KOPT-K1 (cell line): Measurements from ENCODE around the gene CNTFR.

Experiments
- H3K27ac ChIP-seq: fragments of 200-600 bp; sonication (generic); 2 replicates; pipeline ENCODE4 v1.5.1; 2016; ENCODE audit warnings: antibody characterized with exemption, mild to moderate bottlenecking, low read depth, low read length; ENCODE audit not compliant: poor library complexity, severe bottlenecking
- H3K36me3 ChIP-seq: fragments of 200-600 bp; sonication (generic); 2 replicates; pipeline ENCODE4 v1.5.1; 2017; ENCODE audit warnings: antibody characterized with exemption, mild to moderate bottlenecking, low read length, moderate library complexity; ENCODE audit not compliant: insufficient read depth
- H3K9me3 ChIP-seq: fragments of 200-600 bp; sonication (generic); 2 replicates; pipeline ENCODE4 v1.5.1; 2017; ENCODE audit warnings: antibody characterized with exemption, low read length, mild to moderate bottlenecking; ENCODE audit not compliant: insufficient read depth, poor library complexity, severe bottlenecking

The CNTFR gene

DNA sequence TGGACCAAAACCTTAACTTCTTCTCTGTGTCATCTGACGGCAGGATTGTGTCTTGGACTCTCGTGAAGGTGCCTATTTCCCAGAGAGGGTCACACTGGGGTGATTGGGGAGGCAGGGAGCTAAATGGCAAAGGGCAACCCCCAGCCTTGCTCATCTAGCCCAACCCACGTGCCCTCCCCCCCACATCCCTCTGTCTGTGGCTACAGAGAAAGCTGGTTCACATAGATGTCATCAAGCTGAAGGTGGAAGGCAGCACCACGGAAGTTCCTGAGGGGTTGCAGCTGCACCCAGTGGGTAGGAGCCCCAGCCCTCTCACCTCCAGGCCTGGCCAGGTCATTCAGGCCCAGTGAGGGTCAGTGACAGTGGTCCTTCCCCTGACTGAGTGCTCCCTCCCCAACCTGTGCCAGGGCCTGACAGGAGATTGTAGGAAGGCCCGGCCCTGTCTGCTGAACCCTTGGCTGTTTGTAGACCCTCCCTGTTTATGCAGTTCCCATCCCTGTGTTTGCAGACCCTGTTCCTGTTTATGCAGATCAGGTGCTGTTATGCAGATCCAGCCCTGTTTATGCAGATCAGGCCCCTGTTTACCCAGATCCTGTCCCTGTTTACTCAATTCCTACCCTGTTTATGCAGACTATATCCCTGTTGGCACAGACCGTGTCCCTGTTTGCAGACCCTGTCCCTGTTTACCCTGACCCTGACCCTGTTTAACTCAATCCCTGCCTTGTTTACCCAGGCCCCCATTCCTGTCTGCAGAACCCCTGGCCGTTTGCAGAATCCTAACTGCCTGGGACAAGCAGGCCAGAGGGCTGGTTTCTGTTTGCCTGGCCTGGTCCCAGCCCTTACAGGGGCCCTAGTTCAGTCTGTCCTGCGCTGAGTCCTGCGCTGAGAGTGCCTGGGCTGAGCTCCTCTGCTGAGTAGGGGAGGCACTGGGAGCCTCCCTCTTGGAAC, 77.1 kb downstream of the CNTFR start:
- no peaks in the 10 kb centered on the region for H3K9me3 ChIP-seq
- H3K27ac ChIP-seq = no peak overlapping the region
- no peaks in the 10 kb centered on the region for H3K36me3 ChIP-seq

DNA sequence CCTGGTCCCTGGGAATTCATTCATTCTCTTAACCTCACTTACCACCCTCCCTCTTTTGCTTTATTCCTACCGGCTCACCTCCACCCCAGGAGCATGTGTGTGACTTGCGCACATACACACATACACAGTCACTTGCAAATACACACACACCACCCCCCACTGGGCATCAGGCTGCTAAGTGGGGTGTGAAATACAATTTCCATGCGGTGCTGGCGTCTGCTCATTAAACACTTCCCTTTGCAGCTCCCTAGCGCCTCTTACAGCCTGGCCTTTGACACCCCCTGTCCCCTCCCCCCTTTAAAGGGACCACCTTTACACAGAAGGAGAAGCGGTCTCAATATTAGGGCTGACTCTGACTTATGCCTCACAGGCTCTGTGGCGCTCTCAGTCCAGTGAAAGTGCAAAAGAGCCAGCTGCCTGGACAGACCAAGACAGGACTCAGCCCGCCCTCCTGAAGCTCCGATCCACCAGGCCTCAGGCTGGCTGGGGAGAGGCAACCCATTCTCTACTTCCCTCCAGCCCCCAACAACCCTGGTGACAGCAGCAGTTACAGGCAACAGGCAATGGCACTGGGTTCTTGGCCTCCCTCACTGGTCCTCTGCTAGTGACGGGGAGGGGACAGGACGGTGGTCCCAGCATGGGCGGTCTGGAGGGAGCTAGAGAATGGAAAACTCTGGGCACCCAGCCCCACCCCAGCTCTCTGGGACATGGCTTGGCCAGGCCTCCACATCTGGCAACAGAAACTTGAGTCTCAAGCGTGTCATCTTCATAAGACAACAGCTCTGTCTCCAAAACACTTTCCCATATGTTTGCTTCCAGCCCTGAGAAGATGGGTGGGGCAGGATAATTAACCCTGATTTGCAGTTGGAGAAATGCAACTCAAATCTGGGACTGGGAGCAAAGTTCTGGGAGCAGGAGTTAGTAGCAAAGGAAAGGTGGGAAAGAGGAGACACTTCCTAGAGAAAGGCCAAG, 78.7 kb downstream of the CNTFR start:
- H3K36me3 ChIP-seq = no peaks in the 10 kb centered on the region
- no peaks in the 10 kb centered on the region for H3K9me3 ChIP-seq
- H3K27ac ChIP-seq = no peak overlapping the region

DNA sequence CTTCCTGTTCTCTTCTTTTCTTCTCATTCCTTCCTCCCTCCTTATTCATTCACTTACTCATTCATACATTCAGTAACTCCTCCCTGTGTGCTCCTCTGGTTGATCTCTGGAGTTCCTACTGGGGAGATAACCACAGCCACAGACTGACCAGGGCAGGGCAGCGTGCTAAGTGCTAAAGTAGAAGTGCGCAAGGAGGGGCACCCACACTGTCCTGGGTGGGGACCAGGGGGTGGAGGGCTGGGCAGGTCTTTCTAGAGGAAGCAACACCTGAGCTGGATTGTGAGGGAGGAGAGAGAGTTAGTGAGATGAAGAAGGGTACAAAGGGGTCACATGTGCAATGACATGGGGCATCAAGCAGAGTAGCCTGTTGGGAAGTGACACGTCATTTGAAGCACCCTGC, 80.6 kb downstream of the CNTFR start:
- Histone ChIP-seq H3K27ac (no peak overlapping the region), H3K9me3 (no peaks in the 10 kb centered on the region), H3K36me3 (no peaks in the 10 kb centered on the region)

DNA sequence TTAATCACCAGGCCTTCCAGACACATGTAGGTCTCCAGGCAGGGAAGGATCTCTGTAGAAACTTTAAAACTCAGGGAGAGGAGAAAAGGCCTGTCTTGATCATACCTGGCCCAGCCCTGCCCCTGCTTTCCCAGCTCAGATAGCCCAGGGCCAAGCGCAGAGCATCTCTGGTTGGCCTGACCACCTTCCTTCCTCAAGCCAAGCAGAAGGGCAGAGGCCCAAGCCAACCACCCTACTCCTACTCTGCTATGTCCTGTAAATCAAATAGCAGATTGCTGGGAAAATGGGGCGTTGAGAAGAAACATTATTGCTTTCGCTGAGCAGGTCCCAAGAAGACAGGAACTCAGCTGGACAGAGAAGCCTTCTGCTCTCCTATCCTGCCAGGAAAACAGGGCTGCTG, 81.1 kb downstream of the CNTFR start:
- no peaks in the 10 kb centered on the region for H3K36me3 ChIP-seq
- no peak overlapping the region for H3K27ac ChIP-seq
- no peaks in the 10 kb centered on the region for H3K9me3 ChIP-seq

DNA sequence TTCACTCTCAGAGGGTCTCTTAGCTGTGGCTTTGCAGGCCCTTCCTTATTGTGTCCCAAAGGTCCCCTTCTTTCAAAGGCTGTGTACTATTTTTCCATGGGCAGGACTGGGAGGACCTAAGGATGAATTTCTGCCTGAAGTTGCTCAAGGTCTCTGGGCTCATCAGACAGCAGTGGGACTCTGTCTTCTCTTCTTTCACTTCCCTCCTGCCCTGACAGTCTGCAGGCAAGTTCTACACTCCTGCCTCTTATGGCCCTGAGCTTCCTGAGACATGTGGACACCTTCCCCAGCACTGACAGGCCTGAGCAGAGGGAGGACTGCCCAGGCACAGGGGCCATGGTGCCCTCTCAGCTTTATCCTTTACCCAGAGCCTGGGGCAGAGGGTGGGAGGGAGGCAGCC, 81.6 kb downstream of the CNTFR start:
- no peaks in the 10 kb centered on the region for H3K36me3 ChIP-seq
- no peak overlapping the region for H3K27ac ChIP-seq
- H3K9me3 ChIP-seq = no peaks in the 10 kb centered on the region

DNA sequence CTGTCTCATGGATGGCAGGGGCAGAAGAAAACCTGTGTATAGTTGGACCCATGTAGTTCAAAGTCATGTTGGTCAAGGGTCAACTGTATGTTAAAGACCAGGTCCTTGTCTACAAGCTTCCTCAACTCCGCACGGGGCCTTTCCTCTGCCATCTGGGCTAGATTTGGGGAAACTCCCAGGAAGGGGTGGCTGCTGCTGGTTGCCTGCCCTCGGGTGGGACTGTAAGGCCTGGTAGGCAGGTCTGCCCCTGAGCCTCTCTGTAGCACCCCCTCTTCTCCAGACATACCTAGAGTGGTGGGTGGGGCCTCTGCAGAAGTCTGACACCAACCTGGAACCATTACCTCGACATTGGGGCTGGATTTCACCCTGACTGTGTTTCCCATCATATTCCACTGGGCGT, 82.0 kb downstream of the CNTFR start:
- no peak overlapping the region for H3K27ac ChIP-seq
- H3K9me3 ChIP-seq = no peaks in the 10 kb centered on the region
- H3K36me3 ChIP-seq = no peaks in the 10 kb centered on the region

DNA sequence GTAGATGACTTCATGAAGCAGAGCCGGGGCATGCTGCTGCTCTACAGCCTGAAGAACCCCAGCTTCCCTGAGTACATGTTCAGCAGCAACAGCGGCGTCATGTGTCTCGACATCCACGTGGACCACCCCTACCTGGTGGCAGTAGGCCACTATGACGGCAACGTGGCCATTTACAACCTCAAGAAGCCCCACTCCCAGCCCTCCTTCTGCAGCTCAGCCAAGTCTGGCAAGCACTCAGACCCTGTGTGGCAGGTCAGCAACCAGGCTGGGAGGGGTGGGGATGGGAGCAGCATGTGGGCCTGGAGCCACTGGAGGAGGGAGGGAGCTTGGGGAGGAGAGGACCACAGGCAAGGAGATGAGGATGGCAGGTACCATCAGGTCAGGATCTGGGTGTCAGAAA, 82.9 kb downstream of the CNTFR start:
- H3K9me3 ChIP-seq = no peaks in the 10 kb centered on the region
- no peak overlapping the region for H3K27ac ChIP-seq
- H3K36me3 ChIP-seq = no peaks in the 10 kb centered on the region

DNA sequence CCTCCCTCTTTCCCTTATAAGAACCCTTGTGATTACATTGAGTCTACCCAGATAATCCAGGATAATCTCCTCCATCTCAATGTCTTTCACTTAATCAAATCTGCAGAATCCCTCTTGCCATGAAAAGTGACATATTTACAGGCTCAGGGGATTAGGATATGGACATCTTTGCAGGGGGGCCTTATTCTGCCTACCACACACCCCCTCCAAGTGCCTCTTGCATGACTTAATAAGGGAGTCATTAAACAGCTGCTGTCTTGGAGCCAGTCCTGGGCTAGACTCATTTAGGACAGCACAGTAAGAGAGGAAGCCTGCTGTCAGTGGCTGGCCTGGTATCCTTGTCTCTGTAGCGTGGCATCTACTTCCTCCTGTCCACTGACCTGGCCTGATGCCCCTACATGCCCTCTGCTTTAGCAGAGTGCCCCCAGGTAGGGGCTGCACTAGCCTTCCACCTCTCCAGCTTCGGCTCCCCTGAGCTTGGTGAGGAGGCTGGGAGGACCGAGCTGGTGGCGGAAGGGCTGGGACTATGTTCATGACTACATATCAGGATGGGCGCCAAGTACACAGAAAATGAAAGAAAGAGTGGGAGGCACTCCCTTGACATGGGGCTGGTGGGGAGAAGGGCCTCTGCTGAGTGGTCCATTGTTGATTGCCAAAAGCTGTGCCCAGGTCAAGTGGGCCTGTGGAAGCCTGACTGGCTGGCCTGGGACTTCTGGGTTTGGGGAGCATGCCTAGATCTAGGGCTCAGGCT, 84.0 kb downstream of the CNTFR start:
- Histone ChIP-seq H3K27ac (no peak overlapping the region), H3K9me3 (no peaks in the 10 kb centered on the region), H3K36me3 (no peaks in the 10 kb centered on the region)

DNA sequence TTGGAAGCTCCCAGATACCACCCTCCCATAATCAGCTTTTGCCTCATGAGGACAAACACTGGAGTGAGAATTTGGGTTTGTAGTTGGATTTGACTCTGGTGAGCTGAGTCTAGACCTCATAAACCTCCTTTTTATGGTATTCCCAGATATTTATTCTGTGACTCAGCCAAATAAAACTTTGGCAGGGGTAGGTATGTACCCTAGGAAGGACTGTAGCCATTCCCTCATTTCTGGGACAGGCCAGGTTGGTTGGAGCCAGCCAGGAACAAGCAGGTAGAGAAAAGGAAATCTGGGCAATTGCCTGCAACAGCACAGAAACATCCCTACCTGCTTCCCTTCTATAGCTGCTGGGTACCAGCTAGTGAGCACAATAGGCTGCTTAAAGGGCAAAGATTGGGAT, 86.1 kb downstream of the CNTFR start:
- H3K9me3 ChIP-seq = no peaks in the 10 kb centered on the region
- no peaks in the 10 kb centered on the region for H3K36me3 ChIP-seq
- no peak overlapping the region for H3K27ac ChIP-seq

DNA sequence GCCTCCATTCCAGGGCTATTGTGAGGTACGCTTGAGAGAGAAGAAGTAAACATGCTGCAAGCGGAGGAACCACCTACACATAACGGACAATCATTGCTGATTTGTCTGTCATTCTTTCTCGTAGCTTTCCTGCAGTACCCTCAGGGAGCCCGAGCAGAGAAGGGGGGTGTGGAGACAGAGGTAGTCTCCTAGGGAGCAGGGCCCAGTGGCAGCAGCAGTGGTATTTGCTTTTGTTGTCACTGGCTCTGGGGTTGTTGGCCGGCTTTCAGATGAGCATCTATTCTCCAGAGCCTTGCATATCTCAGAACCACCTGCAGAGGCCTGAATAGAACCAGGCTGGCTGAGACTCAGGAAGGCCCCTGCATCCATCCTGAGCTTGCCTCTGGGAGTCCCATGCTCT, 86.6 kb downstream of the CNTFR start:
- H3K36me3 ChIP-seq = no peaks in the 10 kb centered on the region
- H3K9me3 ChIP-seq = no peaks in the 10 kb centered on the region
- H3K27ac ChIP-seq = no peak overlapping the region

DNA sequence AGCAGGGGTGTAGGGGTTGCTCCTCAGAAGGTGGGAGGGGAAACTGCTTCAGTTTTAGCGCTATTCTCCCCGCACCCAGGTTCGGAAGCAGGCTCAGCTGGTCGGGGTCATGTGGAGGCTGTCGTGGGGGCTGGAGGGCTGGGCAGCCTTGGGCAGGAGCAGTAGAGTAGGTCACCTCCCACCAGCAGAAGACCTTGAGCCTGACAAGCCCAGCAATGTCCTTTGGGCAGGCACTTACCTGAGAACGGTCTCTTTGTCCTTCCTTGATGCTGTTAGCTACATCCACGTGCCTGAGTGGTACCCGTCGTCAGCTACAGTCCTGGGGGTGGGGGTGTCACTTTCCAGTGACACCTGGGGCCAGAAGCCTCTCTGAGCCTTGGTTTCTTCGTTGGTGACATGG, 87.1 kb downstream of the CNTFR start:
- Histone ChIP-seq H3K27ac (no peak overlapping the region), H3K36me3 (no peaks in the 10 kb centered on the region), H3K9me3 (no peaks in the 10 kb centered on the region)

DNA sequence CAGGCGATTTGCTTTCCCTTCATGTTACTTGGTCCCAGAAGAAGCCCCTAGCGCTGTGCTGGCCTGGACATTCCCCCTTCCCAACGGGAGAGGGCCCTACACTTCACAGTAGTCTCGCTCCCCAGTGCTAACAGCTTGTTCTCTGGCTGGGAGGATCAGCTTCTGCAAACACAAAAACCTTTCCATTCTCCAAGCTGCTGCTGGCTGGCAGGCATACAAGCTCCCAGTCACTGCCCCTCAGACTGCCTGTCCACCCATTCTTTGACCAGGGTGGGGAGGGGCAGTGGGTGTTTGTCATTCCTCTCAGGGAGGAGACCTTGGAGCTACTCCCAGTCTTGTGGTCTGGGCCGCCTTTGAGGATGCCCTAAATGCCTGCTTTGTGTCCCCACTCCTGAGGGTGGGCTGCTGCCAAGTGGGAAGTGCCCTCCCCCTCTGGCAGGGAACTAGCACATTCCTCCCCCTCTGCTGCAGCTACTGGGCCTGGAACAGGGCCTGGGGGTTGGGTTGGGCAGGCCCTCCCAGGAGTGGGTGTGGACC, 87.6 kb downstream of the CNTFR start:
- Histone ChIP-seq H3K27ac (no peak overlapping the region), H3K9me3 (no peaks in the 10 kb centered on the region), H3K36me3 (no peaks in the 10 kb centered on the region)
